ENCODE data around the gene PLEKHB2.

GRCh38 chr2:131103165-131103564, 2.0 kb upstream of the PLEKHB2 start:
- no peak for TF ChIP-seq CTCF (IDR thresholded peaks at IDR 0.05)
- no peak for TF ChIP-seq EZH2 (IDR thresholded peaks at IDR 0.05; ENCODE audit: borderline replicate concordance, insufficient read depth, low read depth, low read length, poor library complexity, severe bottlenecking)

Measured in B cell (primary cell).